ENCODE measurements around the gene PTPRD. TPM values are rescaled to one million over a fixed set of nuclear protein-coding genes. Genes with fewer than 3 reads are reported as not detected.

The PTPRD gene
- total RNA-seq, 3 donors from 2014 or later, result 0.26 to 0.49 (median 0.28) TPM

DNA sequence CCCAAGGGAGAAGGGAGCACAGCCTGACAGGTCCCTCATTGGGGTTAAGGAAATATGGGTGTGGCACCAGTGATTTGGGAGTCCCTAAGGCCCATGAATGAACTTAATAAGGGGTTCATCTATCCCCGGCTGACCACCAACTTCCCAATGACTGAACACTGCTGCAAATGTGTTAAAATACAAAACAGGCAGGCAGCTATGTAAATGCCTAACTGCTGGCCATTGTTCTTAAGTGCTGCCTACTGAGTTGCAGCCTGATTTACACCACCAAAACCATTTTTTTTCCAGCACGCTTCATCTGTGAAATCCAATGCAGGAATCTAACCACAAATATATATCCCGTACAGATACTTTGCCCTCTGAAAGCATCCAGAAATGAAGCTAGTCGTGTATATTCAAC is 478.5 kb downstream of the PTPRD start:
- Mint-ChIP-seq H3K4me1 (ENCODE audit: low read depth) (no peaks in the 10 kb centered on the region), H3K36me3 (ENCODE audit: insufficient read depth) (no peaks in the 10 kb centered on the region), H3K27me3 (ENCODE audit: low read depth) (no peaks in the 10 kb centered on the region)

DNA sequence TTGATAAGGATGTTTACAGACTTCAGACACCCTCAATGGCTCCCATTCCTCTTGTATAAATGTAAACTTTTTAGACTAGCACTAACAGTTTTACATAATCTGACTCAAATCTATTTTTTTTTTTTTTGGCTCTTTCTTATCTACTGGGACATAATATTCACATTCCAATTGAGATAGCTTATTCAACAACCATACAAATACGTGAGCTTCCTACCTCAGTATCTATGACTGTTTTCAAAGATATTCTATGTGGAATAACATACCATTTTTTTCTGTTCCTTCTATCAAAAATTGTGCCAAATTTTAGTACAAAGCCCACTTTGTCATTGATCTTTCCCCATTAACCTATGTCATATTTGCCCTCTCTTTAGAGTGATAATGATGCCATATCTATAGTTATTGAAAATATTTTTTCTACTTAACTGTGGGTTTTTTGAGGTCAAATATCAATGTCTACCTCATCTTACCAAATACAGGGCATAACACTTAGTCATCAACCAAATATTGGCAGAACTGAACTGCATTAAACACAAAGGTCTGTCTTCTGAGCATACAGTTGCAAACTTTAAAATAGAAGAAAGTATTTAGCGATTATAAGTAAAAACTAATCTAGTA is 482.6 kb downstream of the PTPRD start:
- DNase-seq, result no peak
- no peaks in the 10 kb centered on the region for H3K27me3 Mint-ChIP-seq (ENCODE audit: low read depth)

More for the DNA sequence above, 478.5 kb downstream of the PTPRD start:
- DNase-seq (no peak), ATAC-seq (no peak)
- Mint-ChIP-seq H3K9me3 (peaks cover 22% of the 10 kb centered on the region), H3K4me3 (no peak overlapping the region)

GRCh38 chr9:10127867-10128266 is 484.9 kb downstream of the PTPRD start:
- Mint-ChIP-seq H3K27me3 (ENCODE audit: low read depth) (no peaks in the 10 kb centered on the region), H3K9me3 (peaks cover 12% of the 10 kb centered on the region), H3K36me3 (ENCODE audit: insufficient read depth) (no peaks in the 10 kb centered on the region), H3K4me1 (ENCODE audit: low read depth) (no peaks in the 10 kb centered on the region), H3K4me3 (no peak overlapping the region)
- ATAC-seq (no peak), DNase-seq (no peak)

More for the DNA sequence above, 482.6 kb downstream of the PTPRD start:
- no peak for ATAC-seq
- Mint-ChIP-seq H3K4me1 (ENCODE audit: low read depth) (no peaks in the 10 kb centered on the region), H3K9me3 (peaks cover 15% of the 10 kb centered on the region), H3K36me3 (ENCODE audit: insufficient read depth) (no peaks in the 10 kb centered on the region), H3K4me3 (no peak overlapping the region)

GRCh38 chr9:10112798-10113197 is 500.0 kb downstream of the PTPRD start:
- Mint-ChIP-seq H3K36me3 (ENCODE audit: insufficient read depth) (no peaks in the 10 kb centered on the region), H3K4me3 (no peak overlapping the region), H3K9me3 (peaks cover 6% of the 10 kb centered on the region), H3K4me1 (ENCODE audit: low read depth) (no peaks in the 10 kb centered on the region), H3K27me3 (ENCODE audit: low read depth) (no peaks in the 10 kb centered on the region)
- ATAC-seq, result no peak
- no peak for DNase-seq

- DNase-seq (no peak), ATAC-seq (no peak)
- H3K9me3 Mint-ChIP-seq, result peaks cover 6% of the 10 kb centered on the region
- no peaks in the 10 kb centered on the region for H3K4me1 Mint-ChIP-seq (ENCODE audit: low read depth)
- H3K4me3 Mint-ChIP-seq, result no peak overlapping the region
- no peaks in the 10 kb centered on the region for H3K27me3 Mint-ChIP-seq (ENCODE audit: low read depth)
- H3K36me3 Mint-ChIP-seq (ENCODE audit: insufficient read depth), result no peaks in the 10 kb centered on the region
Measured at GRCh38 chr9:10112070-10112469, 500.7 kb downstream of the PTPRD start.

DNA sequence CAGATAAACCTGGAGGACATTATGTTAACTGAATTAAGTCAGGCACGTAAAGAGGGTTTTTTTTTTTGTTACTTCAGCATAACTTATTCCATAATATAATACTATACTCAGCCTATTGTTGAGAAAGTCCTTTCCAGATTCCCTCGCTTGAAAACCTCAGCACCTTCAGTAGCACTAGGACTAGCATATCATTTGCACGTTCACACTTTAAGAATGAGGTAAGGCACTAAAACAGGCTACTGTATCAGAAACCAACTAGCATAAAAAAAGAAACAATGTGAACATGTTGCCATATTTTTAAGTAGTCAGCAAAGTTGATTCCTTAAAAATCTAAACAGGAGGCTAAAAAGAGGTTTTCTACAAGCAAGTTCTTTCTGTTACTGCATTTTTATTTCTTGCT is 504.0 kb downstream of the PTPRD start:
- no peaks in the 10 kb centered on the region for H3K36me3 Mint-ChIP-seq (ENCODE audit: insufficient read depth)
- DNase-seq (no peak), ATAC-seq (no peak)
- H3K4me1 Mint-ChIP-seq (ENCODE audit: low read depth), result no peaks in the 10 kb centered on the region
- no peak overlapping the region for H3K4me3 Mint-ChIP-seq
- H3K9me3 Mint-ChIP-seq, result peaks cover 14% of the 10 kb centered on the region
- no peaks in the 10 kb centered on the region for H3K27me3 Mint-ChIP-seq (ENCODE audit: low read depth)

GRCh38 chr9:10104774-10105173 is 508.0 kb downstream of the PTPRD start:
- ATAC-seq, result no peak
- DNase-seq, result no peak
- H3K9me3 Mint-ChIP-seq, result peaks cover 8% of the 10 kb centered on the region

GRCh38 chr9:10095208-10095607 is 517.6 kb downstream of the PTPRD start:
- H3K27me3 Mint-ChIP-seq (ENCODE audit: low read depth), result no peaks in the 10 kb centered on the region
- H3K4me3 Mint-ChIP-seq, result no peak overlapping the region
- ATAC-seq, result no peak
- no peaks in the 10 kb centered on the region for H3K4me1 Mint-ChIP-seq (ENCODE audit: low read depth)
- DNase-seq, result no peak
- no peaks in the 10 kb centered on the region for H3K36me3 Mint-ChIP-seq (ENCODE audit: insufficient read depth)
- H3K9me3 Mint-ChIP-seq, result peaks cover 3% of the 10 kb centered on the region

More at GRCh38 chr9:10104774-10105173, 508.0 kb downstream of the PTPRD start:
- Mint-ChIP-seq H3K36me3 (ENCODE audit: insufficient read depth) (no peaks in the 10 kb centered on the region), H3K4me1 (ENCODE audit: low read depth) (no peaks in the 10 kb centered on the region), H3K27me3 (ENCODE audit: low read depth) (no peaks in the 10 kb centered on the region), H3K4me3 (no peak overlapping the region)

- Mint-ChIP-seq H3K9me3 (peaks cover 3% of the 10 kb centered on the region), H3K4me1 (ENCODE audit: low read depth) (no peaks in the 10 kb centered on the region), H3K4me3 (no peak overlapping the region), H3K36me3 (ENCODE audit: insufficient read depth) (no peaks in the 10 kb centered on the region), H3K27me3 (ENCODE audit: low read depth) (no peaks in the 10 kb centered on the region)
- no peak for DNase-seq
- ATAC-seq, result no peak
Measured at GRCh38 chr9:10094563-10094962, 518.2 kb downstream of the PTPRD start.

- ATAC-seq, result no peak
- Mint-ChIP-seq H3K9me3 (peaks cover 3% of the 10 kb centered on the region), H3K4me3 (no peak overlapping the region), H3K27me3 (ENCODE audit: low read depth) (no peaks in the 10 kb centered on the region), H3K36me3 (ENCODE audit: insufficient read depth) (no peaks in the 10 kb centered on the region), H3K4me1 (ENCODE audit: low read depth) (no peaks in the 10 kb centered on the region)
- DNase-seq, result no peak
Measured at GRCh38 chr9:10080012-10080411, 532.8 kb downstream of the PTPRD start.

- Mint-ChIP-seq H3K36me3 (ENCODE audit: insufficient read depth) (no peaks in the 10 kb centered on the region), H3K4me3 (no peak overlapping the region), H3K27me3 (ENCODE audit: low read depth) (no peaks in the 10 kb centered on the region), H3K9me3 (peaks cover 3% of the 10 kb centered on the region), H3K4me1 (ENCODE audit: low read depth) (no peaks in the 10 kb centered on the region)
- ATAC-seq (no peak), DNase-seq (no peak)
Measured at GRCh38 chr9:10079284-10079964, 533.4 kb downstream of the PTPRD start.

GRCh38 chr9:10071579-10071978 is 541.2 kb downstream of the PTPRD start:
- no peaks in the 10 kb centered on the region for H3K27me3 Mint-ChIP-seq (ENCODE audit: low read depth)
- no peak overlapping the region for H3K4me3 Mint-ChIP-seq
- H3K4me1 Mint-ChIP-seq (ENCODE audit: low read depth), result no peaks in the 10 kb centered on the region
- DNase-seq, result no peak
- H3K36me3 Mint-ChIP-seq (ENCODE audit: insufficient read depth), result no peaks in the 10 kb centered on the region
- peaks cover 8% of the 10 kb centered on the region for H3K9me3 Mint-ChIP-seq
- ATAC-seq, result no peak

- H3K9me3 Mint-ChIP-seq, result no peaks in the 10 kb centered on the region
- H3K27me3 Mint-ChIP-seq (ENCODE audit: low read depth), result no peaks in the 10 kb centered on the region
- no peaks in the 10 kb centered on the region for H3K4me1 Mint-ChIP-seq (ENCODE audit: low read depth)
- no peak for ATAC-seq
- DNase-seq, result no peak
- H3K36me3 Mint-ChIP-seq (ENCODE audit: insufficient read depth), result no peaks in the 10 kb centered on the region
- no peak overlapping the region for H3K4me3 Mint-ChIP-seq
Measured at GRCh38 chr9:10062629-10063395, 550.0 kb downstream of the PTPRD start.

DNA sequence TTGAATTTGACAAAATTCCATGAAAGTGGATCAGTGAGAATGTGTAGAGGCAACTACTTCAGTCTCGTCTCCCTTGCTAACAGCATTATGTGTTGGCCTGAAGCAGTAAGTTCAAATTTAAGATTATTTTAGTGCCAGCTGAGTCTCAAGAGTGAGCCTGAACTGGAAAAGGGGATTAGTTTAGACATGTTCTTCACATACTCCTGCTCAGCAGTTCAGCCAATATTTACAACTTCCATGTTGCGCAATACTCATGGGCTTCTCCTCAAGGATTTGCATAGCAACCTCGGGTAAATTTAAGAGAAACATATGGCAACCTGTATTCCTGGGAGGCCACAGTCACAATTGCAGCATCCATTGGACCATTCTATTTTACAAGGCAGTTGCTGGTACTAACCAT is 553.8 kb downstream of the PTPRD start:
- Mint-ChIP-seq H3K4me3 (no peak overlapping the region), H3K9me3 (no peaks in the 10 kb centered on the region), H3K27me3 (ENCODE audit: low read depth) (no peaks in the 10 kb centered on the region), H3K36me3 (ENCODE audit: insufficient read depth) (no peaks in the 10 kb centered on the region), H3K4me1 (ENCODE audit: low read depth) (no peaks in the 10 kb centered on the region)
- DNase-seq (no peak), ATAC-seq (no peak)

Data from activated T-cell treated with anti-CD3 and anti-CD28 coated beads, Interleukin-2, amount 50 U/mL, for 4 hours (primary cell).